NCI-H510A (cell line): ENCODE data around the gene AANAT.
"Not testable (repeated sequence)": the region's sequence is repeated elsewhere in the genome, so short reads cannot be mapped to it uniquely, and the experiment has no call there.

ENCODE experiments used
- DNase-seq: peaks from one replicate; lab custom pipeline; 2025; lab: John Stamatoyannopoulos, UW

AANAT gene

DNA sequence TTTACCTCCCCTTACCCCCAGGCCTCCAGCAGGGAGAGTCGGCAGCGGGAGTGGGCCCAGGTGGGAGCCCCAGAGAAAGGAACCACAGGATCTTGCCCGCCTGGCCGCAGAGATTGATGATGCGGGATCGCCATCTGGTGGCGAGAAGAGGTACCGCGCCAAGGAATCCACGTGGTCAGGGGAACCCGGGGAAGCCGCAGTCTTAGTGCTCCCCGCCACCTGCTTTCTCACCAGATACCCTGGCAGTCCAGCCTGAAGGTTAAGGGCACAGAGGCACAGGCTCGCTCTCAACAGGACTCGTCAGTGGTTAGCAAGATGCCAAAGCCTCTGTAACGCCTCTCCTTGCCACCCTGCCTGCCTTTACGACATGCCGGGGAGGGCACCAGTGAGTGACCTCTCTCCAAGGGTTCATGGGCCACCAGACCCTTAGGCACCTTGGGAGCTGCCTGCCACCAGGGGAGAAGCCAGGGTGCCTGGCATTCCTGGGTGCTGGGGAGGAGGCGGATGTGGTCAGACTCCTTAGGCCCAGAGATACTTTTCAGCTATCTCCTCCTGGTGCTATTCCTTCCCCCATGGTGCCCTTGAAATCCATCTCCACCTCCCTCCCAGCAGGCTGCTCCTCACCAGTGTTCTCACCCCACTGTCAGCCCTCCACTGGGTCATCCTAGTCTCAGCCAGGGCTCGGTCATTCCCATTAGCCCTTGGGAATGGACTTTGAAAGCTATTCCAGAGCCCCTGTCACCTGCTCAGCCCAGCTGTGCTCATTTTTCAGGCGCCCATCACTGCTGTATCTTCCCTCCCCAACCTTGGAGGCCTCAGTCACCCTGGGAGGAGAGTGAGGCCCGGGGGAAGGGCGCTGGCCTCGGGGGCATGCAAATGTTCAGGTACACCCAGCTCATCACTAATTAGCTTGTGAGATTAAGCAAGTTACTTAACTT lies 39.3 kb downstream of the AANAT start:
- DNase-seq = no peak

DNA sequence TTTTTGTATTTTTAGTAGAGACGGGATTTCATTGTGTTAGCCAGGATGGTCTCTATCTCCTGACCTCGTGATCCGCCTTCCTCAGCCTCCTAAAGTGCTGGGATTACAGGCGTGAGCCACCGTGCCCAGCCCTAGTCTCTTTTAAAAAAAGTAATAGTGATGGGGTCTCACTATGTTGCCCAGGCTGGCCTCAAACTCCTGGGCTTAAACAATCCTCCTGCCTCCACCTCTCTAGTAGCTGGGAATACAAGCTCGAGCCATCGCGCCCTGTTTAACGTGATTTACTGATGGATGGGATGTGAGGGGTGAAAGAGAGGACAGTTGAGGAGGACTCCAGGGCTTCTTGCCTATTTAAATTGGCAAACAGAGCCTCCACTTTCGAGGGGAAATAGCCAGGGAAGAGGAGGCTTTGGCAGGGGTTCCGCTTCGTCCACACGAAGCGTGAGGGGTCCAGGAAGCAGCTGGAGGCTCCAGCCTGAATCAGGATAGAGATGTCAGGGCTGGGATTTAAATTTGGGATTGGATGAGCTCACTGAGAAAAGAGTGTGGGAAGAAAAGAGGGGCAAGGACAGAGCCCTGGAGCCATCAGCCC lies 41.2 kb downstream of the AANAT start:
- DNase-seq = not testable (repeated sequence)

DNA sequence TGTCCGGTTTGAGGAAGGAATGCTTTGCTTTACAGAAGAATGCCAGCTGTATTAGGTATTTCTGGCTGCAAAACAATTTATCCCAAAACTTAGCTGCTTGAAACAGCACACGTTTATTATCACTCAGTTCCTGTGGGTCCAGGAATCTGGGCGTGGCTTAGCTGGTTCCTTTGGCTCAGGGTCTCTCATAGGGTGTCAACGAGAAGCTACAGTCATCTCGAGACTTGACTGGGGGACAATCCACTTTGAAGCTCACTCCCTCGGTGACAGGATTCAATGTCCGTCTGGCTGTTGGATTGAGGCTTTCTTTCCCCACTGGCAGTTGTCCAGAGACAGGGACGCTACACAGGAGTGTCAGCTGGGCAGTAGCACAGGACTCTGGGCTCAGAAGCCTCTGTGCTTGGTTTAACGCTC lies 43.4 kb downstream of the AANAT start:
- no peak for DNase-seq

DNA sequence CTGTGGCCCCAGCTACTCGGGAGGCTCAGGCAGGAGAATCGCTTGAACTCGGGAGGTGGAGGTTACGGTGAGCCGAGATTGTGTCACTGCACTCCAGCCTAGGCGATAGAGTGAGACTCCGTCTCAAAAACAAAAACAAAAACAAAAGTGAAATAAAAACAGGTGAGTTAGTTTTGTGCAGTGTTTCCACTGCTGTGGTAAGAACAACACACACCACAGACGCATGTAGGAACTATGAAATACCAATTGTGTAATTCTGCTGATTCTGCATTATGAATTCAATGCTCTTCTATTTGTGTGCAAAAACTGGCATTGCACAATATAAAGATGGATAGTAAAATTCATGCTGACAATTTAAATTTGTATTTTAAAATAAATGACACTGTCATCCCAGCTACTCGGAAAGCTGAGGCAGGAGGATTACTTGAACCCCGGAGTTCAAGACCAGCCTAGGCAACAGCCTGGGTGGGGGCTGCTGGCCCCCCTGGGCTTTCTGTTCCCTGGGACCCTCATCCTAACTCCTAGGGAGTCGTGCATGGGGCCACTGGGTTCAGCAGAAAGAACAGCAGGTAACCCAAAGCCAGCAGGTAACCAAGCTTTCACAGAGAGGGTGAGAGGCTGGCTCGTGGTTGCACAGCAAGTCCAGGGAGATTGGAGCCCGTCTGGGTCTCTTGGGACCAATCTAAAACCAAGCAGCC lies 44.4 kb downstream of the AANAT start:
- no peak for DNase-seq

DNA sequence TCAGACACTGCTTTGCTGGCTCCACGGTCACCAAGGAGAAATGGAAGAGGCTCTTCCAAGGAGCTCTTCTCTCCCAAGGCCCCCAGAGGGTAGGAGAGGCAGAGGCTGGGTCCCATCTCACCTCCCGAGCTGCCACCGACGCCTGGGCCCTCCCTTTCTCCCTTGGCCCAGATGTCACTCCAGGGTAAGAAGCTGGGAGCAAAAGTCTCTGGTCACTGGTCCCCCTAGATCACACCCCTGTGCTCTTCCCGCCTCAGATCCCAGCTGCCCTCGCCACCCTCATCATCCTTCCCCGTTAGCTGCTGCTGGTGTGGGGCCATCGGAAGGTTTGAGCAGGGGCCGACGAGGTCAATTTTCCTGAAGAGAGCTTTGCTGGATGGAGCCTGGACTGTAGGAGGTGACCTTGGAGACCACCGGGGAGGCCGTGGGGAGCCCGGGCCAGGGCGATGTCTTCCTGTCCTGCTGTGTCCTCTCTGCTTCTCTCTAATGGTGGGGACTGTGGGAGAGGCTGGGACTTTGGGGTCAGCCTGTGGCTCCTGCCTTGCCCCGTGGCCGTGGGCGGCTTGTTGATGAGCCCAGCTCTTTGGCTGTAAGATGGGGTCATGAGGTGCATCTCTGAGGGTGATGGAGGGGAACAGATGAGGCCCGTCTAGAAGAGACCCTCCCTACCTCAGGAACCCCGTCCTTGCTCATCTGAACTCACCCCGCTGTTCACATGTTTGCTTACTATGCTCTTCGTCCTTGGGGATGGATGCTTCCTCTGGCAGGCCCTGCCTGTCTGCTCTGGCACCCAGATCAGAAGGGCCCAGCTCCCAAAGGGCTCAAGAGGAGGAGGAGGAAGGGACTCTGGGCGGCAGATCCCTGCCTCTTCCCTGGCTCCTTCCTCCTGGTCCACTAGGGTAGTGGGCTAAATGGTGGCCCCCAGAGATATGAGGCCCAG lies 45.2 kb downstream of the AANAT start:
- DNase-seq = no peak

DNA sequence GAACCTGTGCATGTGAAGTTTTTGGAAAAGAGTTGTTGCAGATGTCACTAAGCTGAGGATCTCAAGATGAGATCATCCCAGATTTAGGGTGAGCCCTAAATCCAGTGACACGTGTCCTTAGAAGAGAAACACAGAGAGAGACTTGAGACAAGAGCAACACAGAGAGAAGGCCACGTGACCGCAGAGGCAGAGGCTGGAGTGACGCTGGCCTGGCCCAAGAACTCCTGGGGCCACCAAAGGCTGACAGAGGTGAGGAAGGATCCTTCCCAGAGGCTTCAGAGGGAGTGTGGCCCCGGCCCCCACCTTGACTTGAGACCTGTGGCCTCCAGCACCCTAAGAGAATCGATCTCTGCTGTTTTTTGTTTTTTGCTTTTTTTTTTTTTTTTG lies 45.9 kb downstream of the AANAT start:
- no peak for DNase-seq

DNA sequence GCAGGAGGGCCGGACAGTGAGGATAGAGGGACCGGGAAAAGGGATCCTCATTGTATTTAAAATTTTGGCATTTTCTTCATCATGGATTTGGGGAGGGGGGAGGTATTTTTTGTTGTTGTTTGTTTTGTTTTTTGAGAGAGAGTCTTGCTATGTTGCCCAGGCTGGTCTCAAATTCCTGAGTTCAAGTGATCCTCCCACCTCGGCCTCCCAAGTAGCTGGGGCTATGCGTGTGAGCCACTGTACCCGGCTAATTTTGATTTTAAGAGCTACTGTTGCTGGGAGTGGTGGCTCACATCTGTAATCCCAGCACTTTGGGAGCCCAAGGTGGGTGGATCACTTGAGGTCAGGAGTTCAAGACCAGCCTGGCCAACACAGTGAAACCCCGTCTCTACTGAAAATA lies 47.0 kb downstream of the AANAT start:
- DNase-seq = not testable (repeated sequence)

DNA sequence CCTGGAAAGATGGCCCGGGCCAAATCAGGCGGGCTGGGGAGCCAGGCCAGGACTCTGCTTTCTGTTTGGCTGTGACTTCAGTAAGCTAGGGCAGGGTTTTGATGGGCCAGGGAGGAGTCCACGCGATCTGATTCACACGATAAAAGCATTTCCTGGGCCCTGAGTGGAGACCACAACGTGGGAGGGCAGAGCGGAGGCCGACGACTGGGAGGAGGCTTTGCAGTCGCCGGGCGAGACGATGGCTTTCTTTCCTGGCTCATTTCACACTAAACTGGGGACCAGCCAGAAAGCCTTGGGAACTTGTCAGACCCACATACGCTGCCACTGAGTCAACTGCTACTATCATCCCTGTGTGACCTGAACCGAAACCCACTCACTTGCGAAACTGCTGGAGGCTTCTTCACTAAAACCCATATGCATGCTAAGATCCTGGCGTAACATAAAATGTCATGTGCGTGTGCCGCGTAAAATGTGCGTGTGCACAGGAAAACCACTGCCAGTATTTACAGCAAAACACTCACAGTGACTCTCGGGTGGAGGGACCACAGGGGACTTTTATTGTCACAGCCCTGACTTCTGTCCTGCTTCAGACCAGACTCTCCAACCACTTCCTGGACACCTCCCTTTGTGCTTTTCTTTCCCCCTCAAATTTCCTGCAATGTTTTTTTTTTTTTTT lies 48.0 kb downstream of the AANAT start:
- no peak for DNase-seq

DNA sequence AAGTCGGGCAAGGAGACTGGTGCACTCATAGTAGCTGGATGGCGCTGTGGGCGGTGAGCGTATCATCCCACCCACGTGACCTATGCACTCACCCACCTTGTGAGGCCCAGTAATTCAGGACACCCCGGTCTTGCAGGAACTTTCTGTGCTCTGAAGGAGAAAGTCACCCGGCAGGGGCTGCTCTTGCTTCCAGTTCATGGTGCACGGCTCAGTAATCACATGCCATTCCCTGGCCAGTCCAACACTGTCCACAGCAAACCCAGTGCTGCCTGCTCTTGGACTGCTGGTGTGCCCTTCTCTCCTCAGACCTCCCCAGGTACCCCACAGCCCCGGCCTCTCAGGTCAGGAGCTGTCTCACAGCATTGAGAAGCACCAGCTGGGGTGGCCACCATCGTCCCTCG lies 50.2 kb downstream of the AANAT start:
- DNase-seq = no peak

DNA sequence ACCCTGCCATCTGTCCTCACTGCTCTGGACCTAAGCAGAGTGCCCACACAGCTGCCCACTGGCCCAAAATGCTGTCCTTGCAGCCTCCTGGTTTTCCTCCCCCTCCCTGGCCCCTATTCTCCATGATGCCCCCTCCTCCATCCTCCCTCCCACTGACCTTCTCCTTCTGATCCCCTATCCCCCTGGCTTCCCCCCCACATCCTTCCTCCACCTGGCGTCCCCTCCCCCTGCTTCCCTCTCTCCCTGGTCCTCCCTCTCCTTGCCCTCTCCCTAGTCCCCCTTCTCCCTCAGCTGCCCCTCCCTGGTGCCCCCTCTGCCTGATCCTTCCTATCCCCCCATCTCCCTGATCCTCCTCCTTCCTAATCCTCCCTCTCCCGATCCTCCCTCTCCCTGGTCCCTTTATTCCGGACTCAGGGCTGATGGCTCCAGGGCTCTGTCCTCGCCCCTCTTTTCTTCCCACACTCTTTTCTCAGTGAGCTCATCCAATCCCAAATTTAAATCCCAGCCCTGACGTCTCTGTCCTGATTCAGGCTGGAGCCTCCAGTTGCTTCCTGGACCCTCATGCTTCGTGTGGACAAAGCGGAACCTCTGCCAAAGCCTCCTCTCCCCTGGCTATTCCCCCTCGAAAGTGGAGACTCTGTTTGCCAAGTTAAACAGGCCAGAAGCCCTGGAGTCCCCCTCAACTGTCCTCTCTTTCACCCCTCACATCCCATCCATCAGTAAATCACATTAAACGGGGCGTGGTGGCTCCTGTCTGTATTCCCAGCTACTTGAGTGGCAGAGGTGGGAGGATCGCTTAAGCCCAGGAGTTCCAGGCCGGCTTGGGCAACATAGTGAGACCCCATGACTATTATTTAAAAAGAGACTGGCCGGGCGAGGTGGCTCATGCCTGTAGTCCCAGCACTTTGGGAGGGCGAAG lies 51.9 kb downstream of the AANAT start:
- DNase-seq = no peak
